ENCODE data around the gene C2orf42. TPM values are rescaled to one million over a fixed set of nuclear protein-coding genes. Genes with fewer than 3 reads are reported as not detected.

The C2orf42 gene
- total RNA-seq, 1 experiment from 2014 or later: 17.4 TPM

GRCh38 chr2:70123829-70124116 is 67.0 kb downstream of the C2orf42 start:
- no peaks in the 10 kb centered on the region for H4K20me1 ChIP-seq (ENCODE audit: insufficient read depth)
- ChIA-PET RAD21 (ENCODE audit: low non-redundant PET in 1 of 2, low total read pairs in 2 of 2, uncharacterized antibody in 2 of 2, unreplicated experiment in 2 of 2) (no interaction called here), CTCF (interaction anchor here (1.5 kb wide), 1 partner anchor 19 kb away, joined by 3 read pairs; no protein-coding TSS in a partner anchor), POLR2A (interaction anchor here (1.0 to 2.4 kb wide), 4 partner anchors 9 to 16 kb away, joined by 3 to 10 read pairs (median 6); no protein-coding TSS in a partner anchor)
- ATAC-seq: peak; percentile 26
- TF ChIP-seq, protein P1, sequence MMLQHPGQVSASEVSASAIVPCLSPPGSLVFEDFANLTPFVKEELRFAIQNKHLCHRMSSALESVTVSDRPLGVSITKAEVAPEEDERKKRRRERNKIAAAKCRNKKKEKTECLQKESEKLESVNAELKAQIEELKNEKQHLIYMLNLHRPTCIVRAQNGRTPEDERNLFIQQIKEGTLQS (IDR thresholded peaks at IDR 0.05): no peak
- TF ChIP-seq SRF (IDR thresholded peaks at IDR 0.05; ENCODE audit: low read depth): no peak
- TF ChIP-seq SIN3A (IDR thresholded peaks at IDR 0.05; ENCODE audit: low read depth): no peak
- no peak for TF ChIP-seq SP1 (IDR thresholded peaks at IDR 0.05; ENCODE audit: low read depth)
- no peaks in the 10 kb centered on the region for H3K27me3 ChIP-seq (ENCODE audit: insufficient read depth, low read length)
- H3K4me3 ChIP-seq (replicated peaks in 1 of 2; ENCODE audit: low read depth in 1 of 2, low read length in 2 of 2): peak overlapping the region; percentile 47 to 53
- no peaks in the 10 kb centered on the region for H3K79me2 ChIP-seq (ENCODE audit: insufficient read depth, low read length)
- H2AFZ ChIP-seq (ENCODE audit: low read depth, low read length, poor library complexity, severe bottlenecking): no peak overlapping the region
- no peaks in the 10 kb centered on the region for H3K9me3 ChIP-seq (ENCODE audit: control insufficient read depth in 1 of 2, insufficient read depth in 1 of 2, low read depth in 1 of 2, low read length in 2 of 2)
- no peak for DNase-seq (ENCODE audit: low read depth, low spot score)
- H3K4me2 ChIP-seq (ENCODE audit: low read length): peak overlapping the region; percentile 73
- no peaks in the 10 kb centered on the region for H3K36me3 ChIP-seq (ENCODE audit: control insufficient read depth in 1 of 2, insufficient read depth in 2 of 2, low read length in 2 of 2)
- H3K9ac ChIP-seq (ENCODE audit: low read length): peak overlapping the region; percentile 75
- peak overlapping the region; percentile 87 for H3K27ac ChIP-seq (ENCODE audit: low read depth, low read length)
- no TSS peak for BruUV-seq (replicated peaks)
- intact Hi-C loops (cut with micrococcal nuclease): no loop called here
- H3K9me2 ChIP-seq (ENCODE audit: insufficient read depth): no peaks in the 10 kb centered on the region
- H3K4me1 ChIP-seq (ENCODE audit: control insufficient read depth in 1 of 2, insufficient read depth in 2 of 2, low read length in 2 of 2): peaks cover 24 to 40% of the 10 kb centered on the region in 2 experiments

- no peaks in the 10 kb centered on the region for H3K9me2 ChIP-seq (ENCODE audit: insufficient read depth)
- POLR2A ChIA-PET: interaction anchor here (0.7 to 2.4 kb wide), 6 partner anchors 9 to 340 kb away, joined by 3 to 10 read pairs (median 4); no protein-coding TSS in a partner anchor
- ATAC-seq: peak; percentile 35
- no peaks in the 10 kb centered on the region for H4K20me1 ChIP-seq (ENCODE audit: insufficient read depth)
- RAD21 ChIA-PET (ENCODE audit: low non-redundant PET in 1 of 2, low total read pairs in 2 of 2, uncharacterized antibody in 2 of 2, unreplicated experiment in 2 of 2): no interaction called here
- peaks cover 29 to 45% of the 10 kb centered on the region in 2 experiments for H3K4me1 ChIP-seq (ENCODE audit: control insufficient read depth in 1 of 2, insufficient read depth in 2 of 2, low read length in 2 of 2)
- BruUV-seq (replicated peaks): no TSS peak
- H3K9me3 ChIP-seq (ENCODE audit: control insufficient read depth in 1 of 2, insufficient read depth in 1 of 2, low read depth in 1 of 2, low read length in 2 of 2): no peaks in the 10 kb centered on the region
- H3K27ac ChIP-seq (ENCODE audit: low read depth, low read length): peak overlapping the region; percentile 87
- no peak for TF ChIP-seq ELF1 (IDR thresholded peaks at IDR 0.05; ENCODE audit: borderline replicate concordance, low read depth)
- peak; percentile 1 for TF ChIP-seq TCF7L2 (IDR thresholded peaks at IDR 0.05; ENCODE audit: borderline replicate concordance, extremely low read depth, insufficient read depth, insufficient read length)
- TF ChIP-seq, protein P2, sequence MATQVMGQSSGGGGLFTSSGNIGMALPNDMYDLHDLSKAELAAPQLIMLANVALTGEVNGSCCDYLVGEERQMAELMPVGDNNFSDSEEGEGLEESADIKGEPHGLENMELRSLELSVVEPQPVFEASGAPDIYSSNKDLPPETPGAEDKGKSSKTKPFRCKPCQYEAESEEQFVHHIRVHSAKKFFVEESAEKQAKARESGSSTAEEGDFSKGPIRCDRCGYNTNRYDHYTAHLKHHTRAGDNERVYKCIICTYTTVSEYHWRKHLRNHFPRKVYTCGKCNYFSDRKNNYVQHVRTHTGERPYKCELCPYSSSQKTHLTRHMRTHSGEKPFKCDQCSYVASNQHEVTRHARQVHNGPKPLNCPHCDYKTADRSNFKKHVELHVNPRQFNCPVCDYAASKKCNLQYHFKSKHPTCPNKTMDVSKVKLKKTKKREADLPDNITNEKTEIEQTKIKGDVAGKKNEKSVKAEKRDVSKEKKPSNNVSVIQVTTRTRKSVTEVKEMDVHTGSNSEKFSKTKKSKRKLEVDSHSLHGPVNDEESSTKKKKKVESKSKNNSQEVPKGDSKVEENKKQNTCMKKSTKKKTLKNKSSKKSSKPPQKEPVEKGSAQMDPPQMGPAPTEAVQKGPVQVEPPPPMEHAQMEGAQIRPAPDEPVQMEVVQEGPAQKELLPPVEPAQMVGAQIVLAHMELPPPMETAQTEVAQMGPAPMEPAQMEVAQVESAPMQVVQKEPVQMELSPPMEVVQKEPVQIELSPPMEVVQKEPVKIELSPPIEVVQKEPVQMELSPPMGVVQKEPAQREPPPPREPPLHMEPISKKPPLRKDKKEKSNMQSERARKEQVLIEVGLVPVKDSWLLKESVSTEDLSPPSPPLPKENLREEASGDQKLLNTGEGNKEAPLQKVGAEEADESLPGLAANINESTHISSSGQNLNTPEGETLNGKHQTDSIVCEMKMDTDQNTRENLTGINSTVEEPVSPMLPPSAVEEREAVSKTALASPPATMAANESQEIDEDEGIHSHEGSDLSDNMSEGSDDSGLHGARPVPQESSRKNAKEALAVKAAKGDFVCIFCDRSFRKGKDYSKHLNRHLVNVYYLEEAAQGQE (IDR thresholded peaks at IDR 0.05; ENCODE audit: low read depth): no peak
- TF ChIP-seq EZH2phosphoT487 (IDR thresholded peaks at IDR 0.05; ENCODE audit: borderline replicate concordance): no peak
- peak; percentile 41 for TF ChIP-seq POLR2A (IDR thresholded peaks at IDR 0.05; ENCODE audit: borderline replicate concordance, extremely low read depth, insufficient read depth, insufficient read length)
- peak overlapping the region in 1 of 2 experiments; percentile 53; a peak in 2 of 4 replicates for H3K4me3 ChIP-seq (replicated peaks in 1 of 2; ENCODE audit: low read depth in 1 of 2, low read length in 2 of 2)
- H3K4me2 ChIP-seq (ENCODE audit: low read length): peak overlapping the region; percentile 73
- peak overlapping the region; percentile 75 for H3K9ac ChIP-seq (ENCODE audit: low read length)
- no peaks in the 10 kb centered on the region for H3K27me3 ChIP-seq (ENCODE audit: insufficient read depth, low read length)
- DNase-seq (ENCODE audit: low read depth, low spot score): no peak
- intact Hi-C loops (cut with micrococcal nuclease): no loop called here
- H3K79me2 ChIP-seq (ENCODE audit: insufficient read depth, low read length): no peaks in the 10 kb centered on the region
- H3K36me3 ChIP-seq (ENCODE audit: control insufficient read depth in 1 of 2, insufficient read depth in 2 of 2, low read length in 2 of 2): no peaks in the 10 kb centered on the region
- CTCF ChIA-PET: interaction anchor here (1.5 kb wide), 1 partner anchor 20 kb away, joined by 3 read pairs; no protein-coding TSS in a partner anchor
- H2AFZ ChIP-seq (ENCODE audit: low read depth, low read length, poor library complexity, severe bottlenecking): no peak overlapping the region
Measured at GRCh38 chr2:70123051-70123828, 67.6 kb downstream of the C2orf42 start.
